K562 (cell line): ENCODE data around the gene RAE1. TPM values are rescaled to one million over a fixed set of nuclear protein-coding genes. Genes with fewer than 3 reads are reported as not detected.

Source experiments
- CBX3 ChIP-seq, 2 experiments: IDR thresholded peaks; 1 replicate in 1 of 2; 2 replicates in 1 of 2; pipeline ENCODE4 v1.6.1; 2012; ENCODE audit warnings: inconsistent platforms in 2 of 2, low read length in 2 of 2, borderline replicate concordance in 1 of 2, control low read depth in 1 of 2
- CREB5 ChIP-seq: fragments of 250-450 bp; sonication (Bioruptor Pico); IDR thresholded peaks from 2 replicates; pipeline ENCODE4 v1.5.0; 2020; ENCODE audit warnings: mild to moderate bottlenecking
- CTBP1 ChIP-seq: fragments of 450-650 bp; IDR thresholded peaks from 2 replicates; pipeline ENCODE4 v1.6.1; 2016; ENCODE audit warnings: borderline replicate concordance
- HNRNPLL ChIP-seq: fragments of 200-400 bp; formaldehyde crosslinking; IDR thresholded peaks from 2 replicates; pipeline ENCODE4 v1.6.1; 2017; ENCODE audit warnings: low read length, low read depth, mild to moderate bottlenecking; ENCODE audit not compliant: poor library complexity, severe bottlenecking
- L3MBTL2 ChIP-seq: fragments of 450-650 bp; IDR thresholded peaks from 2 replicates; pipeline ENCODE4 v1.6.1; 2016; ENCODE audit warnings: mild to moderate bottlenecking, moderate library complexity
- LEF1 ChIP-seq: fragments of 450-650 bp; IDR thresholded peaks from 2 replicates; pipeline ENCODE4 v1.6.1; 2016; ENCODE audit warnings: mild to moderate bottlenecking
- OTX1 ChIP-seq: fragments of 450-650 bp; formaldehyde crosslinking; IDR thresholded peaks from 2 replicates; pipeline ENCODE4 v1.4.0; 2022; ENCODE audit warnings: mild to moderate bottlenecking
- POLR2H ChIP-seq: IDR thresholded peaks from 2 replicates; pipeline ENCODE4 v1.6.1; 2016; ENCODE audit warnings: missing genetic modification characterization, low read depth, mild to moderate bottlenecking, control low read depth, missing compliant biosample characterization, moderate library complexity
- RBFOX2 ChIP-seq: fragments of 200-400 bp; formaldehyde crosslinking; IDR thresholded peaks from 2 replicates; pipeline ENCODE4 v1.6.1; 2017; ENCODE audit warnings: low read depth, mild to moderate bottlenecking, low read length, moderate library complexity
- RFX1 ChIP-seq: fragments of 450-650 bp; IDR thresholded peaks from 2 replicates; pipeline ENCODE4 v1.6.1; 2016; ENCODE audit warnings: mild to moderate bottlenecking, moderate library complexity
- SAP30 ChIP-seq: fragments of 200-600 bp; sonication (generic); IDR thresholded peaks from 2 replicates; pipeline ENCODE4 v1.6.1; 2012; ENCODE audit warnings: borderline replicate concordance, low read depth, mild to moderate bottlenecking, moderate library complexity, low read length, control low read depth, inconsistent platforms; ENCODE audit not compliant: insufficient read depth, poor library complexity, severe bottlenecking
- SMARCA5 ChIP-seq: fragments of 450-650 bp; IDR thresholded peaks from 2 replicates; pipeline ENCODE4 v1.6.1; 2016
- TCF15 ChIP-seq: fragments of 250-450 bp; sonication (Bioruptor Pico); IDR thresholded peaks from 2 replicates; pipeline ENCODE4 v1.8.0; 2022; ENCODE audit warnings: moderate library complexity, mild to moderate bottlenecking, inconsistent platforms
- TCFL5 ChIP-seq: fragments of 250-450 bp; sonication (Bioruptor Pico); conservative IDR thresholded peaks from 2 replicates; pipeline ENCODE4 v1.6.1; 2021; ENCODE audit warnings: mild to moderate bottlenecking, moderate library complexity, matching md5 sums
- UBTF ChIP-seq, 2 experiments: IDR thresholded peaks; 2 replicates each; pipeline ENCODE4 v1.6.1; 2012; ENCODE audit warnings: improper control_type of control experiment in 2 of 2, low read depth in 2 of 2, low read length in 2 of 2, borderline replicate concordance in 1 of 2
- YBX1 ChIP-seq: fragments of 450-650 bp; IDR thresholded peaks from 2 replicates; pipeline ENCODE4 v1.7.1; 2016; ENCODE audit warnings: mild to moderate bottlenecking
- ZBTB1 ChIP-seq: sonication (generic); formaldehyde crosslinking; IDR thresholded peaks from 2 replicates; pipeline ENCODE4 v1.8.1; 2023; ENCODE audit warnings: missing genetic modification reagents, low read depth, mild to moderate bottlenecking, borderline replicate concordance
- ZC3H4 ChIP-seq: sonication (generic); formaldehyde crosslinking; IDR thresholded peaks from 2 replicates; pipeline ENCODE4 v1.9.0; 2021; ENCODE audit warnings: missing genetic modification reagents, borderline replicate concordance
- ZNF316 ChIP-seq: fragments of 450-650 bp; IDR thresholded peaks from 2 replicates; pipeline ENCODE4 v1.6.1; 2016
- ZNF695 ChIP-seq: fragments of 450-650 bp; formaldehyde crosslinking; IDR thresholded peaks from 2 replicates; pipeline ENCODE4 v1.4.0; 2020; ENCODE audit warnings: mild to moderate bottlenecking, moderate library complexity
- polyA plus RNA-seq, 8 experiments: library from polyadenylated mRNA; depleted of rRNA in 4 of 8; stranded (reverse) in 5 of 8; unstranded in 3 of 8; fragments of >200 nt; fragmentation: Nextera tagmentation in 2 of 8; fragmentation: Illumina TruSeq in 1 of 8; extraction: Ambion mirVana in 2 of 8; extraction: Trizol in 1 of 8; gene quantifications; 2 replicates each; pipeline versions ENCODE4 v1.2.1 to v1.2.3, GENCODE V29; 2011 to 2014; ENCODE audit warnings: inconsistent platforms in 1 of 8, missing spikeins in 1 of 8
- total RNA-seq, 7 experiments: library from RNA; depleted of rRNA in 6 of 7; stranded (reverse); fragments of >200 nt in 6 of 7; fragmentation: Illumina TruSeq in 2 of 7; extraction: Trizol in 2 of 7; gene quantifications; 2 replicates each; pipeline versions ENCODE4 v1.2.1 to v1.2.3, GENCODE V29; 2011 to 2021; ENCODE audit warnings: low replicate concordance in 1 of 7

Gene RAE1
- total and polyA plus RNA-seq, 9 of the 15 experiments (the other 6 are each of a cell fraction or from before 2014, with no cell fraction given) = 33.7 to 248 (median 77.7) TPM

- TF ChIP-seq OTX1 = no peak
- TF ChIP-seq TCFL5 = no peak
- no peak for TF ChIP-seq ZBTB1 (CRISPR knock-in tag)
- no peak for TF ChIP-seq CREB5 (CRISPR knock-in tag)
- TF ChIP-seq SAP30 = no peak
- peak in 1 of 2 experiments; percentile 10; a peak in 1 of 3 replicates for TF ChIP-seq CBX3 (IDR thresholded peaks at IDR 0.05; ENCODE audit: borderline replicate concordance in 1 of 2, low read length in 2 of 2)
- TF ChIP-seq POLR2H (tag) = no peak
- TF ChIP-seq LEF1 = no peak
- peak; percentile 80 for TF ChIP-seq SMARCA5
- no peak for TF ChIP-seq ZNF316
- no peak for TF ChIP-seq UBTF (IDR thresholded peaks at IDR 0.05; ENCODE audit: borderline replicate concordance in 1 of 2, low read depth in 2 of 2, low read length in 2 of 2)
- TF ChIP-seq TCF15 (CRISPR knock-in tag) = no peak
- TF ChIP-seq RBFOX2 = no peak
- no peak for TF ChIP-seq ZNF695 (CRISPR knock-in tag)
- TF ChIP-seq L3MBTL2 = no peak
- no peak for TF ChIP-seq RFX1
- TF ChIP-seq HNRNPLL = no peak
- TF ChIP-seq CTBP1 = peak; percentile 91
- no peak for TF ChIP-seq ZC3H4
- no peak for TF ChIP-seq YBX1
Measured at GRCh38 chr20:57417830-57418780, 67.0 kb downstream of the RAE1 start (continued).
